SK-N-SH (cell line): ENCODE measurements around the gene AK5. TPM values are rescaled to one million over a fixed set of nuclear protein-coding genes. Genes with fewer than 3 reads are reported as not detected.

ENCODE experiments used
- CTCF ChIA-PET: fragments of 300-600, 350-600 bp; formaldehyde crosslinking; extraction: SDS; loops from one replicate; lab custom pipeline; 2021; lab: Yijun Ruan, JAX
- POLR2A ChIA-PET: fragments of 350-600 bp; sonication (Branson Sonifier 250); formaldehyde crosslinking; extraction: SDS; loops from one replicate; lab custom pipeline; 2020; ENCODE audit warnings: antibody characterized with exemption, inconsistent platforms; lab: Yijun Ruan, JAX
- DNase-seq: peaks from one replicate; pipeline ENCODE4 v3.0.0; 2012
- H2AFZ ChIP-seq: fragments of 200-600 bp; sonication (generic); 2 replicates; pipeline ENCODE4 v1.8.1; 2016; ENCODE audit warnings: antibody characterized with exemption, mild to moderate bottlenecking, low read depth
- H3F3A ChIP-seq: fragments of 200-600 bp; sonication (generic); replicated peaks from 2 replicates; pipeline ENCODE3; 2016; ENCODE audit warnings: antibody characterized with exemption, mild to moderate bottlenecking; ENCODE audit not compliant: insufficient read depth
- H3K27ac ChIP-seq, 2 experiments: fragments of 200-500 bp in 1 of 2; fragments of 200-600 bp in 1 of 2; sonication (Bioruptor generic) in 1 of 2; sonication (generic), shearing (Covaris generic) in 1 of 2; 2 replicates each; pipeline versions ENCODE4 v1.5.1 to v1.6.1; 2014 to 2016; ENCODE audit warnings: low read depth in 2 of 2, inconsistent platforms in 1 of 2, low read length in 1 of 2, mild to moderate bottlenecking in 1 of 2, mixed read lengths in 1 of 2
- H3K27me3 ChIP-seq: fragments of 200-600 bp; sonication (generic), shearing (Covaris generic); 2 replicates; pipeline ENCODE4 v1.6.1; 2016; ENCODE audit warnings: mixed run types; ENCODE audit not compliant: insufficient read depth
- H3K36me3 ChIP-seq, 2 experiments: fragments of 200-500 bp in 1 of 2; fragments of 200-600 bp in 1 of 2; sonication (Bioruptor generic) in 1 of 2; sonication (generic) in 1 of 2; replicated peaks in 1 of 2; 2 replicates each; pipeline versions ENCODE3 to v1.5.1; 2014 to 2016; ENCODE audit warnings: low read length in 1 of 2, mild to moderate bottlenecking in 1 of 2; ENCODE audit not compliant: insufficient read depth in 2 of 2, control insufficient read depth in 1 of 2
- H3K4me1 ChIP-seq, 2 experiments: fragments of 200-500 bp in 1 of 2; fragments of 200-600 bp in 1 of 2; sonication (Bioruptor generic) in 1 of 2; sonication (generic), shearing (Covaris generic) in 1 of 2; 2 replicates each; pipeline versions ENCODE4 v1.5.1 to v1.6.1; 2014 to 2016; ENCODE audit warnings: low read depth in 1 of 2, low read length in 1 of 2, mixed run types in 1 of 2; ENCODE audit not compliant: insufficient read depth in 2 of 2, control insufficient read depth in 1 of 2
- H3K4me2 ChIP-seq: fragments of 200-600 bp; sonication (generic), shearing (Covaris generic); 2 replicates; pipeline ENCODE4 v1.6.1; 2017; ENCODE audit warnings: mixed run types
- H3K4me3 ChIP-seq, 2 experiments: fragments of 200-500 bp in 1 of 2; fragments of 200-600 bp in 1 of 2; sonication (Bioruptor generic) in 1 of 2; sonication (generic), shearing (Covaris generic) in 1 of 2; 2 replicates each; pipeline versions ENCODE4 v1.5.1 to v1.8.1; 2014 to 2016; ENCODE audit warnings: low read depth in 2 of 2, inconsistent platforms in 1 of 2, low read length in 1 of 2, mild to moderate bottlenecking in 1 of 2, mixed read lengths in 1 of 2, moderate library complexity in 1 of 2
- H3K79me2 ChIP-seq: fragments of 200-600 bp; sonication (generic); 2 replicates; pipeline ENCODE4 v1.8.1; 2017; ENCODE audit warnings: mild to moderate bottlenecking; ENCODE audit not compliant: insufficient read depth
- H3K9ac ChIP-seq: fragments of 200-600 bp; sonication (generic); 2 replicates; pipeline ENCODE4 v1.6.1; 2017; ENCODE audit warnings: mixed run types
- H3K9me2 ChIP-seq: fragments of 200-600 bp; sonication (generic); 2 replicates; pipeline ENCODE4 v1.6.1; 2017; ENCODE audit warnings: mixed run types
- H3K9me3 ChIP-seq: fragments of 200-600 bp; sonication (generic); 2 replicates; pipeline ENCODE4 v1.6.1; 2017; ENCODE audit warnings: mixed run types, mild to moderate bottlenecking, moderate library complexity
- H4K20me1 ChIP-seq: fragments of 200-600 bp; sonication (generic); 2 replicates; pipeline ENCODE4 v1.6.1; 2017; ENCODE audit warnings: mild to moderate bottlenecking, mixed run types; ENCODE audit not compliant: insufficient read depth
- CHD2 ChIP-seq: fragments of 150-350 bp; IDR thresholded peaks from 2 replicates; pipeline ENCODE4 v1.6.1; 2018; ENCODE audit warnings: low read length; ENCODE audit not compliant: partially characterized antibody
- MAX ChIP-seq: IDR thresholded peaks from 2 replicates; pipeline ENCODE4 v1.4.0; 2012; ENCODE audit warnings: low read depth
- RAD21 ChIP-seq: IDR thresholded peaks from 2 replicates; pipeline ENCODE4 v1.6.1; 2012; ENCODE audit warnings: mild to moderate bottlenecking, low read length
- REST ChIP-seq: IDR thresholded peaks from 2 replicates; pipeline ENCODE4 v1.6.1; 2012; ENCODE audit warnings: mild to moderate bottlenecking, low read depth, low read length, moderate library complexity
- RFX5 ChIP-seq: IDR thresholded peaks from 2 replicates; pipeline ENCODE4 v1.6.1; 2012; ENCODE audit warnings: mild to moderate bottlenecking, improper control_type of control experiment, low read length
- RXRA ChIP-seq: IDR thresholded peaks from 2 replicates; pipeline ENCODE4 v1.4.0; 2012; ENCODE audit warnings: low read depth, mild to moderate bottlenecking, borderline replicate concordance
- SMC3 ChIP-seq: IDR thresholded peaks from 2 replicates; pipeline ENCODE4 v1.6.1; 2012; ENCODE audit warnings: low read depth, low read length, improper control_type of control experiment
- TAF1 ChIP-seq: IDR thresholded peaks from 2 replicates; pipeline ENCODE4 v1.6.1; 2012; ENCODE audit warnings: low read depth, mild to moderate bottlenecking, low read length, moderate library complexity, borderline replicate concordance
- TCF12 ChIP-seq: IDR thresholded peaks from 2 replicates; pipeline ENCODE4 v1.4.0; 2012
- TEAD4 ChIP-seq: IDR thresholded peaks from 2 replicates; pipeline ENCODE4 v1.4.0; 2012; ENCODE audit warnings: mild to moderate bottlenecking, borderline replicate concordance; ENCODE audit not compliant: insufficient read depth
- USF1 ChIP-seq: IDR thresholded peaks from 2 replicates; pipeline ENCODE4 v1.4.0; 2012; ENCODE audit warnings: low read depth, borderline replicate concordance
- USF2 ChIP-seq: fragments of 150-350 bp; IDR thresholded peaks from 2 replicates; pipeline ENCODE4 v1.6.1; 2017; ENCODE audit warnings: antibody characterized with exemption, low read length, low read depth, borderline replicate concordance
- WGBS: methylation state at CpG from one replicate; pipeline ENCODE4 v1.1.6; 2017; ENCODE audit warnings: low lambda C conversion rate; 5-methylcytosine and 5-hydroxymethylcytosine counted together
- polyA plus RNA-seq, 3 experiments: library from polyadenylated mRNA; depleted of rRNA; stranded (reverse); fragments of >200 nt; gene quantifications; 2 replicates each; pipeline ENCODE4 v1.2.3, GENCODE V29; 2012
- TF ChIP-seq, protein P1 (sequence below): fragments of 150-350 bp; IDR thresholded peaks from 2 replicates; pipeline ENCODE4 v1.6.1; 2016; ENCODE audit warnings: mild to moderate bottlenecking, low read depth, low read length

The AK5 gene
- polyA plus RNA-seq, 1 of the 3 experiments (the other 2 are of a cell fraction) = 22.9 TPM

GRCh38 chr1:77382366-77382765 is 100.5 kb downstream of the AK5 start:
- H3K79me2 ChIP-seq = no peaks in the 10 kb centered on the region
- DNase-seq = no peak
- no peaks in the 10 kb centered on the region for H3K9me3 ChIP-seq
- H3F3A ChIP-seq = no peaks in the 10 kb centered on the region
- peaks cover 6 to 15% of the 10 kb centered on the region in 2 experiments; a peak in 3 of 4 replicates for H3K4me1 ChIP-seq
- H3K27ac ChIP-seq = no peak overlapping the region
- no peak overlapping the region for H2AFZ ChIP-seq
- POLR2A ChIA-PET = no interaction called here
- H3K27me3 ChIP-seq = no peaks in the 10 kb centered on the region
- no peak overlapping the region for H3K9ac ChIP-seq
- H3K4me3 ChIP-seq = no peak overlapping the region
- H3K4me2 ChIP-seq = no peak overlapping the region
- H4K20me1 ChIP-seq = no peaks in the 10 kb centered on the region
- peaks cover 0 to 5% of the 10 kb centered on the region in 2 experiments for H3K36me3 ChIP-seq
- H3K9me2 ChIP-seq = no peaks in the 10 kb centered on the region
- TF ChIP-seq TCF12 = no peak
- TF ChIP-seq USF1 = no peak
- no peak for TF ChIP-seq RFX5
- no peak for TF ChIP-seq MAX
- TF ChIP-seq CHD2 = no peak
- TF ChIP-seq USF2 = no peak
- no peak for TF ChIP-seq SMC3
- WGBS = 87% methylated on average over 3 of the region's 3 CpGs
- CTCF ChIA-PET = no interaction called here

- H3K9ac ChIP-seq = no peak overlapping the region
- TF ChIP-seq RAD21 = no peak
- TF ChIP-seq REST = no peak
- TF ChIP-seq, protein P1, sequence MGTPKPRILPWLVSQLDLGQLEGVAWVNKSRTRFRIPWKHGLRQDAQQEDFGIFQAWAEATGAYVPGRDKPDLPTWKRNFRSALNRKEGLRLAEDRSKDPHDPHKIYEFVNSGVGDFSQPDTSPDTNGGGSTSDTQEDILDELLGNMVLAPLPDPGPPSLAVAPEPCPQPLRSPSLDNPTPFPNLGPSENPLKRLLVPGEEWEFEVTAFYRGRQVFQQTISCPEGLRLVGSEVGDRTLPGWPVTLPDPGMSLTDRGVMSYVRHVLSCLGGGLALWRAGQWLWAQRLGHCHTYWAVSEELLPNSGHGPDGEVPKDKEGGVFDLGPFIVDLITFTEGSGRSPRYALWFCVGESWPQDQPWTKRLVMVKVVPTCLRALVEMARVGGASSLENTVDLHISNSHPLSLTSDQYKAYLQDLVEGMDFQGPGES = no peak
- TF ChIP-seq RXRA = no peak
- TF ChIP-seq TAF1 = no peak
- no peak for TF ChIP-seq USF2
- TF ChIP-seq TEAD4 = no peak
- no peak for TF ChIP-seq MAX
- H3K9me3 ChIP-seq = no peaks in the 10 kb centered on the region
- peaks cover 6 to 15% of the 10 kb centered on the region in 2 experiments; a peak in 3 of 4 replicates for H3K4me1 ChIP-seq
- no peaks in the 10 kb centered on the region for H4K20me1 ChIP-seq
- no peak overlapping the region for H2AFZ ChIP-seq
- H3K36me3 ChIP-seq = peaks cover 0 to 5% of the 10 kb centered on the region in 2 experiments
- no peak overlapping the region for H3K4me3 ChIP-seq
- H3K27ac ChIP-seq = no peak overlapping the region
- H3K9me2 ChIP-seq = no peaks in the 10 kb centered on the region
- H3K27me3 ChIP-seq = no peaks in the 10 kb centered on the region
- DNase-seq = no peak
- ChIA-PET CTCF (interaction anchor here (0.8 to 1.3 kb wide), 3 partner anchors 10 to 29 kb away, joined by 3 to 4 read pairs (median 3); no protein-coding TSS in a partner anchor), POLR2A (no interaction called here)
- no peaks in the 10 kb centered on the region for H3F3A ChIP-seq
- H3K79me2 ChIP-seq = no peaks in the 10 kb centered on the region
- 94% methylated on average over 1 of the region's 1 CpG for WGBS
- H3K4me2 ChIP-seq = no peak overlapping the region
Measured at GRCh38 chr1:77383236-77383635, 101.4 kb downstream of the AK5 start.
